Erythroblast (primary cell): Measurements from ENCODE around the gene CFI.

Experiments used
- GATA1 ChIP-seq: IDR thresholded peaks from 2 replicates; pipeline ENCODE4 v1.6.1; 2011; ENCODE audit warnings: low read depth, mild to moderate bottlenecking, control low read depth, low read length, moderate library complexity
- POLR2A ChIP-seq: IDR thresholded peaks from 2 replicates; pipeline ENCODE4 v1.6.1; 2011; ENCODE audit warnings: mild to moderate bottlenecking, low read length

DNA sequence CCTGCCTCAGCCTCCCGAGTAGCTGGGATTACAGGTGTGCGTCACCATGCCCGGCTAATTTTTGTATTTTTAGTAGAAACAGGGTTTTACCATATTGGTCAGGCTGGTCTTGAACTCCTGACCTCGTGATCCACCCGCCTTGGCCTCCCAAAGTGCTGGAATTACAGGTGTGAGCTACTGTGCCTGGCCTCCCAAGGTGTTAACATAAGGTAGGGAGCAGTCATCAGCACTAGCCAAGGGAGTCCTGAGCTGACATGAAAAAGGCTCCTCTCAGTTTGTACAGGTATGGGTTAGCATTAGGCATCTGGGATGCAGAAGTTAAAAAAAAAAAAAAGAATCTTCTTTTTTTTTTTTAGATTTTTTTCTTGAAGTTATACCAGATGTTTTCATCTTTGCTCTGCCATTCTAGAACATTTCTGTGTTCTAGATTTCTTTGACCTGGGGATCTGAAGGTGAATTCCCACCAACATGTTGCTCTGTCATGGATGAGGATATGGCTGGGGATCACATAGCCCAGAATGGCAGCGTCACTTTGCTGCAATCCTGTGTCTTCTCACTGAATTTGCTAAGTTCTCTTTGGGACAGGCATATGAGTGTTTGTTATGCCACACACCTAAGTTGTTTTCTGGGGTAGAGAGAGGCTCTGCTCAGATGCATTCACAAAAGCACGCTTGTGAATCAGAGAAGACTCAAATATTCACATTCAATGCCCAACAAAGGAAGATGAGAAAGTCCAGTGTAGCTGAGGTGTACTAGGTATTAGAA, 47.5 kb downstream of the CFI start:
- TF ChIP-seq POLR2A (no peak), GATA1 (no peak)
